HG02678 (cell line): ENCODE measurements around the gene RAPGEF4.

Source experiments
- ATAC-seq: cut with Tn5 transposase; IDR thresholded peaks from one replicate; pipeline ENCODE4 v1.9.1; 2021; ENCODE audit warnings: mild to moderate bottlenecking, moderate library complexity; ENCODE audit not compliant: unreplicated experiment

Gene RAPGEF4

GRCh38 chr2:172993931-172994717 is 258.5 kb downstream of the RAPGEF4 start:
- ATAC-seq, result no peak

DNA sequence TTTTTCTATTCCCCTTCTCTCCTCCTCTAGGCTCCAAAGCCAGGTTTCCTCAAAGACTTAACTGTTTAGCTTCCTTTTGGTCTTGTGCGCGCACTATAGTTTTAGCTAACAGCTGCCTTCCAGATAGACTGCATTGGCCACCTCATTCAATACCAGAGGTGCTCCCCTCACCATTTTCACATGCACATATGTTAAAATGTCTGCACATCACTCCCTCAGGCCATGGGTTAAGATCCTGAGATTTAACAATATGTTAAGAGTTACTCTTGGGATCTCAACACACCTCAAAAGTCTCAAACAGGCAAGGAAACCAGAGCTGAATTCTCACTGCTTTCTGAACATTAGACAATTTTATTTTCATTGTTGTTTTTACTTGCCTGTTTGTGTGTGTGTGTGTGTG is 259.2 kb downstream of the RAPGEF4 start:
- ATAC-seq, result no peak

DNA sequence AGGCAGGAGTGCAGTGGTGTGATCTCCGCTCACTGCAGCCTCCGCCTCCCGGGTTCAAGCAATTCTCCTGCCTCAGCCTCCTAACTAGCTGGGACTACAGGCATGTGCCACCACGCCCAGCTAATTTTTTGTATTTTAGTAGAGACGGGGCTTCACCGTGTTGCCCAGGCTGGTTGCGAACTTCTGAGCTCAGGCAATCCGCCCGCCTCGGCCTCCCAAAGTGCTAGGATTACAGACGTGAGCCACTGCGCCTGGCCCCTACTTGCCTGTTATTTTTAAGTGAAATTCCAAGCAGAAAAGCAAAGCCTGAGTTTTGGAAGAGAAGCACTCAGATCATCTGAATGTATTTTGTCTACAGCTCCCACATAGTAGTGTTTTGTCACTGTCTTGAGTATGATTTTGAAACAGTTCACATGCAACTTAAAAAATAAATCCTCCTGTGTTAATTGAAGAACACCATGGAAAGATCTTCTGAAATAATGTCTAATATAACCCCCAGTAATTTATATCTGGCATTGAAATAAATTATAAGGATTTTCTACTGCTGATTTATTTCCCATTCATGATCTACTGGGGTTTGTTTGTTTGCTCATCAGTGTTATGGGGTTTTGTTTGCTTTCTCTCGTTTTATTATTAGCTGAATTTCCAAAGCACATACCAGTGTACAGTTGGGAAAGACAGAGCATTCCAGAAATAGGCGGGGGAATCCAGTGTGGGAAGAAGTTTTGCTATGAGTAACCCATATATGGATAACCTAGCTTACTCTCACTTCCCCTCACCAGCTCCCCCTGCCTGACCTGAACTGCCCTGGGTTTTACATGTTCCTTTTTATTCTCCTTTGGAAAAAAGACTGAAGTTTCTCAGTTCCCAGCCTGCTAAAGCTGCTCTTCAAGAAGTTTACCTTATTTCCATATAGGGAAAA is 259.9 kb downstream of the RAPGEF4 start:
- no peak for ATAC-seq

GRCh38 chr2:172996387-172996961 is 260.8 kb downstream of the RAPGEF4 start:
- no peak for ATAC-seq

DNA sequence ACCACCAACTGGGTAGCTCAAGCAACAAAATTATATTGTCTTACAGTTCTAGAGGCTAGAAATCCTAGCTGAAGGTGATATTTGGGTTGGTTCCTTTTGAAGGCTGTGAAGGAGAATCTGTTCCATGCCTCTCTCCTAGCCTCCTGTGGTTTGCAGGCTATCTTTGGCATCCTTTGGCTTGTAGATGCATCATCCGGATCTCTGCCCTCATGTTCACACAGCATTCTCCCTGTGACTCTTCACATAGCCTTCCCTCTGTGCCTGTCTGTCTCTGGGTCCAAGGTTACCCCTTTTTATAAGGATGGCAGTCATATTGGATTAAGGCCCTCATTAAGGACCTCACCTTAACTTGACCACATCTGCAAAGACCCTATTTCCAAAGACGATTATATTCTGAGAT is 261.4 kb downstream of the RAPGEF4 start:
- ATAC-seq, result no peak

DNA sequence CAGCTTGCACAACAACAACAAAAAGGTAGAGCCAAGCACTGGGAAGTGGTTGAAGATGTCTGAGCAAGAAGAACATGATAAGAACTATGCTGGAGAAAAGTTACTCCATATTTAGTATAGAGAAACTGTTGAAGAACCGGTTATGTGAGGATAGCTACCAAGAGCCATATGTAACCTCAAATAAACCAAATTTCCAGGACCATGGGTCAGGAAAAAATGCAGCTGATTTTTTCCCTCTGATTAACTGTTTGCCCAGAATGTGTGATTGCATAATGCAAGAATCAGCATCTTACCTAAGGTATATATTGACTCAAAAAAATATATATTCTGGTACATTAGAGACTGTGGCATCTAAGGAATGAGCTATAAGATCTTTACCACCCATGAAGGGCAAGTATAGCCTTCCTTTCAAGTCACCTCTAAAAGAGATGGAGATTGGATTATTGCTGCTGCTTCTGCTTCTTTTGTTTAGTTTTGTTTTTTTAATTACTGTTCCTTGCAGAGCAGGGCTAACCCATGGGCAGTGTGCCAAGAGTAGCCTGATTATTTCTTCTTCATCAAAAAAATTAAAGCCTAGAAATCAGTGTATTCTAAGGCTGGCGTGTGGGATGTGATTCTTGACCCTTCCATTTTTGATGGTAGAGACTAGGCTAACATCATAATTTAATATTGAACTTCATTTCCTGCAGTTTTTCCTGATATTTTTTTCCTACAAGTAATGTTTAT is 263.1 kb downstream of the RAPGEF4 start:
- no peak for ATAC-seq

- no peak for ATAC-seq
Observed at GRCh38 chr2:172999641-173000386, 264.2 kb downstream of the RAPGEF4 start.

DNA sequence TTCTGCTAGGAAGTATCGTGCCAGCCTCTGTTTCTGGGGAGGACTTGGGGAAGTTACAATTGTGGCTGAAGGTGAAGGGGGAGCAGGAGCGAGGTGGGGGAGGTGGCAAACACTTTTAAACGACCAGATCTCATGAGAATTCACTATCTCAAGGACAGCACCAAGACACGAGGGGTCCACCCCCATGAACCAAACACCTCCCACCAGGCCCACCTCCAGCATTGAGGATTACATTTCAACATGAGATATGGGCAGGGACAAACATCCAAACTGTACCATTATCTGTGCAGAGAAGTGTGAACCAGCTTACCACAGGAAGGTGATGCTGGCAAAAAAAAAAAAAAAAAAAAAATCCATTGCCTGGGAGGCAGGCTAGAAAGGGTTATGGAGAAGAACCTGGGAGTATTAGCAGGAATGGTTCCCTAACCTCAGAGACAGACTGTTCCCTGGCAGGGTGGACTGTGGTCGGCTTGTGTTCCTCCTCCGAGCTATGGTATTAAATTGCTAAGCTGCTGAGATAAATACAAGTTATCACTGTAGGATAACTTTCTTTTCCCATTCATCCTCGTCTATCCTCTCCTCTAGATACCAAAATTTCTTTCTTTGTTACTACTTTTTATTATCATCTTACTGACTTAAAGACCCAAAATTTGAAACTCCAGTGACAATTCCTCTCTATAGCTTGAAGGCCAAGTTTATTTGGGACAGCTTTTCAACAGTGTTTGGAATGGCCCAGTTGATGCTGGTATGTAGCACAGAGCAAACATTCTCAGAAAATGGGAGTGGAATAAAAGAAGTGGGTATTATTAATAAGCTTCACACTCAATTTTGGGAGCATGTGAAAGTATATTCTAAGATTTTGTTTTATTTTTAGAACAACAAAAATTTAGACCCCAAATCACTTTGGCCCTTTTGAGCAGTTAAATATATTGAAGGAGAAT is 266.3 kb downstream of the RAPGEF4 start:
- no peak for ATAC-seq

- no peak for ATAC-seq
Observed at GRCh38 chr2:173002751-173003541, 267.3 kb downstream of the RAPGEF4 start.

- no peak for ATAC-seq
Observed at GRCh38 chr2:173008786-173009185, 273.1 kb downstream of the RAPGEF4 start.

DNA sequence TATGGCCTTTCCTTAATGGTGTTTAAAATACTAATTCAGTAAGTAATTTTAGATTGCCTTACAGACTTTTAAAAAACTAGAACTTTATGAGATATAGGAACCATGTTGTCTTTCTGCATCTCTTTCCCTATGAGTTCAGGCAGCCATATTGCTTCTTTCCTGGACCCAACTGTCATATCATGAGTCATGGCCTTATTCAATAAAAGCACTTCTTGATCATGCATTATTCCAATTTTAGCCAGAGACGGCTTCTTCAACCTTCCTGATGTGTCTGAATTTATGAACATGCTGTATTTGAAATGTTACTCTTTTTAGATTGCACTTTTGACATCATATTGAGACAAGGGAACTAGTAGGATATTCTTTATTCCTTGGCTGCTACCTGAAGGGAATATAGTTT is 274.6 kb downstream of the RAPGEF4 start:
- ATAC-seq, result no peak

GRCh38 chr2:173016451-173016850 is 280.8 kb downstream of the RAPGEF4 start:
- ATAC-seq, result no peak

DNA sequence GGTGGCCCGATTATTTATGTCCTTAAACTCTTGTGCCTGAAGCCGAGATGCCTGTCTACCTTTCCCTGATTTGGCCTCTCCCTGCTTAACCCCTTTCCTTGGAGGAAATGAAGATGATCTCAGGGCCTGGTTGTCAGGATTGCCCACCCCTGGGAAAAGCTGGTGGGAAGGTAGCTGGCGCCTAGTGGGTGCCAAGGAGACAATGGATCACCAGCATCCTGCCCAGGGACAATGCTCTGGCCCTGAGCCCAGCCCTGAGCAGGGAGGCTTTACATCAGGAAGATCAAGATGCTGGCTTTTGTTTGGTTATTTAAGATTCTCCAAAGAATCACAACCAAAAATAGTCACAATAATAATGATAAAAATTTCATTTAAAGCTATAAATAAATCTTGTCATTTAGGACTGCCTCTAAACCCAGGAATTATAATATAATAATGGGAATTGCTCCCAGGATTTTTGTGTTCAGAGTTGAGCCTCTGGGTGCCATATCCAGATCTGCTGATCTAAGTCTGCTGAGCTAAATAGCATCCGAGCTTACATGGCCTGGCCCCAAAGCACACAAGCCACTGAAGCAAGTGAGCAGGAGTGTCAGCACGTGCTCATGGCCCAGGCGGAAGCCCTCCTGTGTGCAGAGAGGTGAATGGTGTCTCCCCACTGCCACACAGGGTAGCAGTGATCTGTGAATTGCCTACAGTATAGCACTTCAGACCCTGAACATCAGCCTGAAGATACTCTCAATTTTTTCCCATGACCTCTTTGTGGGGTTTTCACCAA is 282.2 kb downstream of the RAPGEF4 start:
- no peak for ATAC-seq

- ATAC-seq, result no peak
Observed at GRCh38 chr2:173019755-173020154, 284.1 kb downstream of the RAPGEF4 start.

GRCh38 chr2:173021939-173022371 is 286.3 kb downstream of the RAPGEF4 start:
- ATAC-seq, result no peak

DNA sequence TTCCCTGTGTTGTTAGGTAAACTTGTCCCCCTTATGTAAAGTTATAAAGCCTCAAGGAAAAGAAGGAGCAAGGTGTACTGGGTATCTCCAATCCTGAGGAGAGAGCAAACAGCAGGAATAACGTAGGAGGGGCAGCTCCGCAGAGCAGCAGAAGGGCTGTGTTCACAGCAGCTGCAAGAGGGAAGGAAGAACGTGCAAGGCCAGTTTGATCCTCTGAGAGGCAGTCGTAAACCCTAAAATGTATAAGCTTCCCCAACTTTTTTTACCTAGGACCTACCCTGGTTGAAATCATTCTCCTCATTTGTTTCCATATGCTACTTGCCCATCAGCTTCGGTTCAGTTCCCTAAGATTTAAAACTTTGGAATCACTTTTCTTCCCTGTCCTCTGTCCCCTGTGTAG is 288.1 kb downstream of the RAPGEF4 start:
- ATAC-seq, result no peak

DNA sequence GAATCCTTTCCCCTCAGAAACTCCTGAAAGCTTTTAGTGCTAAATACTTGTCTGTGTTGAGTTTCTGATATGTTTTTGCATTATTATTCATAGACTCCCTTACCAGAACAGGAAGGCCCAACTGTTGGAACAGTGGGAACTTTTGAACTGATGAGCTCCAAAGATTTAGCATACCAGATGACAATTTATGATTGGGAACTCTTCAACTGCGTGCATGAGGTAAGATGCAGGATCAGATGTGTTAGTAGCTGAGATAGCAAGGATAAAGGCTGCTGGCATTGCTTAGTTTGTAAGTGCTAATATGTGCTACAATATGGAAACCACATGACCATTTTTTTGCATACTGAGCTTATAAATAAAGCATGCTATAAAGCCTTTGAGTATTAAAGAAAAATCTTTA is 290.8 kb downstream of the RAPGEF4 start:
- ATAC-seq, result no peak
